ENCODE measurements around the gene KLHL35.

- TF ChIP-seq CTCF (IDR thresholded peaks at IDR 0.05) (no peak), POLR2A (IDR thresholded peaks at IDR 0.05) (no peak)
These were observed 43.1 kb downstream of the KLHL35 start for GRCh38 chr11:75389925-75390324.
